Measurements from ENCODE around the gene ASPM.
"Not testable (repeated sequence)": the region's sequence is repeated elsewhere in the genome, so short reads cannot be mapped to it uniquely, and the experiment has no call there.

Gene ASPM

DNA sequence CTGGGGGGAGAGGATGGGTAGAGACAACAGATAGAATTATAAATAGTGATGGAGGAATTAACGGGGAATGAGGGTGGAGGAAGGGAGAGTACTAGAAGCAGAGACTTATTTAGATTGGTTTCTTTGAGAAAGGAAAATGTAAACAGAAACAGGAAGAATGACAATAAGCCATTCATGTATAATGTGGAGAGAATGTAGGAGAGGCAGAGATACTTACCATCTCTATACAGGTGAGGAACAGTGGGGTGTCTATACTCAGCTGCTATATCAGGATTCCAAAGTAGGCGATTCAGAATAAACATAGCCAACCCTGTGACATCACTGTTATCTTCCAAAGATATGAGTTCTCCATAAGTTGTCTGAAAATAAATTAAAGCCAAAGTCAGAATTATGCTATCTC, 16.8 kb downstream of the ASPM start:
- no peak overlapping the region for H3K27ac Mint-ChIP-seq
- H3K27me3 Mint-ChIP-seq (ENCODE audit: low read depth): no peaks in the 10 kb centered on the region
- H3K4me3 Mint-ChIP-seq: no peak overlapping the region
- peaks cover 32% of the 10 kb centered on the region for H3K36me3 Mint-ChIP-seq (ENCODE audit: low read depth)
- no peaks in the 10 kb centered on the region for H3K9me3 Mint-ChIP-seq
- H3K4me1 Mint-ChIP-seq (ENCODE audit: low read depth): peaks cover 11% of the 10 kb centered on the region

DNA sequence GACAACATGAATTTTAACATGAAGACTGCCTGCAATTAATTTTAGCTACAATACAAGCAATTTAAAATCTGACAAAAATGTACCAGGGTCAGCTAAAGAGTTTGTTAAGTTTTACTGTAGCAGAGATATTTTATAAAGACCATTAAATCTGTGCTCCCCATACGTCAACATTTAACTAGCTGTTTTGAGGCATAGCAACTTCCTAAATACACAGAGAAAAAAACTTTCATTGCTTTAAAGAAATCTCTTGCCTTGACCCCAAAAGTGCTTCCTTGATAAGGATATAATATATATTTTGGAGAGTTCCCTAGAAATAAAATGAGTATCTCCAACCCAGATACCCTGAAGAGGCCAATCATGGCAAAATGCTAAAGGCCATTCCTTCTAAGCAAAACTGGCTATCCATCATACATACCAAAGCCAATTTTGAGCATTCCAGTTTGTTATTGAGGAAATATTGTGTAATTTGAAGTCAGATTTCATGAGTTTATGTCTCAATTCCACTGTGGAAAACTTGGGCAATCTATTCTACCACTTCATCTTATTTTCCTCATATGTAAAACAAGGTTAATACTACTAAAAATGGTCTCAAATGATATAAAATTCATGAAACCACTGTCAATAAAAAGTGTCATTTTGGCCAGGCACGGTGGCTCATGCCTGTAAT, 19.1 kb downstream of the ASPM start:
- peaks cover 29% of the 10 kb centered on the region for H3K36me3 Mint-ChIP-seq (ENCODE audit: low read depth)
- no peaks in the 10 kb centered on the region for H3K27me3 Mint-ChIP-seq (ENCODE audit: low read depth)
- H3K4me3 Mint-ChIP-seq: no peak overlapping the region
- H3K4me1 Mint-ChIP-seq (ENCODE audit: low read depth): peaks cover 6% of the 10 kb centered on the region
- H3K9me3 Mint-ChIP-seq: no peaks in the 10 kb centered on the region
- no peak overlapping the region for H3K27ac Mint-ChIP-seq

DNA sequence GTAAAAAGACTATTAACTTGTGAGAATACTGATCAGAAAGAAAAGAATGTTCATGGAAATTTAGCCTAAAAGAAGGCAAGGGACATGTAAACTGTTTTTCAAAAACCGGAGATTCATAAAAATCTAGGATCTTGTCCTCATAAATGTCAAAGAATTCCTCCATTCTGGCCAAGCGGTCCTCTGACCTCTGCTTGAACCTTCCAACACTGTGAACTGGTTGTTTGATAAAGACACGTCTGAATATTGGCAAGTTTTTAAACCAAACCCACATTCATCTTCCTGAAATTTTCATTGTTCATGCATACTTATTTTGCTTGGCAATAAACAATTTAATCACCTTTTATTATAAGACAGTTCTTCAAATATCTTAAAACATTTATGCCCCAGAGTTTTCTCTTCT, 19.8 kb downstream of the ASPM start:
- Mint-ChIP-seq H3K4me1 (ENCODE audit: low read depth) (peaks cover 6% of the 10 kb centered on the region), H3K27ac (no peak overlapping the region), H3K27me3 (ENCODE audit: low read depth) (no peaks in the 10 kb centered on the region), H3K9me3 (no peaks in the 10 kb centered on the region), H3K36me3 (ENCODE audit: low read depth) (peaks cover 34% of the 10 kb centered on the region), H3K4me3 (no peak overlapping the region)

DNA sequence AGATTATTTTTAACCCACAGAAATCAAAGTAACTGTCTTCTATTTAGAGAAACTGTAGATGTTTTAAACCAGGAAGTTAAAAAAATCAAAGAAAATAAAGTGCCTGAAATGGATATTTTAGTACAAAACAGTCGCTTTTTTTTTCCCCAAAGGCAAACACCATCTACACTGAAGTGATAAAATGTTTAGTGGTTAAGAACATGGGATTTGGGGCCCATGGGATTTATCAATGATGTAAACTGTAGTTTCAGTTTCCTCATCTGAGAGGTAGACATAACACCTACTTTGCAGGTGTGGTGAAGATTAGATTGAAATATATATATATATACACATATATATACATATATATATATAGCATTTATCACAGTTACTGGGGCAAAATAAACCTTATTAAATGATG, 22.1 kb downstream of the ASPM start:
- Mint-ChIP-seq H3K27ac (no peak overlapping the region), H3K27me3 (ENCODE audit: low read depth) (no peaks in the 10 kb centered on the region), H3K4me3 (no peak overlapping the region), H3K9me3 (no peaks in the 10 kb centered on the region), H3K4me1 (ENCODE audit: low read depth) (peaks cover 1% of the 10 kb centered on the region), H3K36me3 (ENCODE audit: low read depth) (peaks cover 36% of the 10 kb centered on the region)

DNA sequence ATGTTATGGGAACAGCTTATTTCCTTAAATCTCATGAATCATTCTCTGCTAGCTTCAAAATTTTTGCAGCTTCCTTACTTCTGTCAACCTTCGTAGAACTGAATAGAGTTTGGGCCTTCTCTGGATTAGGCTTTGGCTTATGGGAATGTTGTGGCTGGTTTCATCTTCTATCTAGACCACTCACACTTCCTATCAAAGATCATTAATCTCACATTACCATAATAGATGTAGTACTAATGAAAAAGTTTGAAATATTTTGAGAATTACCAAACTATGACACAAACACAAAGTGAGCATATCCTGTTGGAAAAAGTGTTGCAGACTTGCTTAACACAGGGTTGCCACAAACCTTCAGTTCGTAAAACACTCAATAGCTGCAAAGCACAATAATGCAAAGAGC, 30.3 kb downstream of the ASPM start:
- Mint-ChIP-seq H3K9me3 (no peaks in the 10 kb centered on the region), H3K27me3 (ENCODE audit: low read depth) (no peaks in the 10 kb centered on the region), H3K4me3 (no peak overlapping the region), H3K36me3 (ENCODE audit: low read depth) (peaks cover 44% of the 10 kb centered on the region), H3K27ac (no peak overlapping the region), H3K4me1 (ENCODE audit: low read depth) (no peaks in the 10 kb centered on the region)

DNA sequence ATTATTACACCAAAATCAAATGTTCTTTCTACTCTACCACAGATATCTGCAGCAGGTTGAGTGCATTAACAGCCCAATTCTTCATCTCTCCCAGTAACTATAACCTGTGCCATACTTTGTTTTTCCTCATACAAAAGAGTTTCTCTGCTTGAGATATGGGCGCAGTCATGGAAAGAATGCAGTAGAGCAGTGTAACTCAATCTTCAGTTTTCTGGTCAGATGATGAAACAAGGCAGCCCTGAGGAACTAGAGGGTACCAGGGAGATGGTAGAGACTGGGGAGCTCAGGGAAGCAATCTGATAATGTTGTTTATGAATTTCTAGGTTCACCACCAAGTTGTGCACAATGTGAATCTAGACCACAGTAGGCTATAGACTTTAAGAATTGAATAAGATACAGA, 39.6 kb downstream of the ASPM start:
- H3K27me3 Mint-ChIP-seq (ENCODE audit: low read depth): no peaks in the 10 kb centered on the region
- H3K9me3 Mint-ChIP-seq: no peaks in the 10 kb centered on the region
- H3K4me3 Mint-ChIP-seq: no peak overlapping the region
- H3K36me3 Mint-ChIP-seq (ENCODE audit: low read depth): peaks cover 49% of the 10 kb centered on the region
- peaks cover 20% of the 10 kb centered on the region for H3K4me1 Mint-ChIP-seq (ENCODE audit: low read depth)
- no peak overlapping the region for H3K27ac Mint-ChIP-seq

DNA sequence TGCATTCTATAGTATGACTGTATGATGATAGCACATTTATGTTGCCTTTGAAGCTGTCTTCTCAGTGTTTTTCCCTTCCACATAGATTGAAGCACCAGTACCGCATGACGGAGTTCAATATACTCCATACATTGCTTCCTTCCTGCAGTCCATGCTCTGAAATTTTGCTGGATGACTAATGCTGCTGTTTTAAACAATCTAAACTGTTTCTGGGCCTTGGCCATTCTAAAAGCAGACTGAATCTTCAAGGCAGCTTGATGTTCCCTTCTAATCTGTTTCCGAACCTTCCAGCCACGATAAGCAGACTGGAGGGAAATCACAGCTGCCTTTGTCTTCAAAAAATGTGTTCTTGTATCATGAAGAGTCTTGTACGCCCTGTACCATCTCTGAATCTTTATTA, 43.2 kb downstream of the ASPM start:
- no peak overlapping the region for H3K27ac Mint-ChIP-seq
- no peak overlapping the region for H3K4me3 Mint-ChIP-seq
- H3K9me3 Mint-ChIP-seq: no peaks in the 10 kb centered on the region
- H3K4me1 Mint-ChIP-seq (ENCODE audit: low read depth): peaks cover 34% of the 10 kb centered on the region
- no peaks in the 10 kb centered on the region for H3K27me3 Mint-ChIP-seq (ENCODE audit: low read depth)
- H3K36me3 Mint-ChIP-seq (ENCODE audit: low read depth): peaks cover 57% of the 10 kb centered on the region

DNA sequence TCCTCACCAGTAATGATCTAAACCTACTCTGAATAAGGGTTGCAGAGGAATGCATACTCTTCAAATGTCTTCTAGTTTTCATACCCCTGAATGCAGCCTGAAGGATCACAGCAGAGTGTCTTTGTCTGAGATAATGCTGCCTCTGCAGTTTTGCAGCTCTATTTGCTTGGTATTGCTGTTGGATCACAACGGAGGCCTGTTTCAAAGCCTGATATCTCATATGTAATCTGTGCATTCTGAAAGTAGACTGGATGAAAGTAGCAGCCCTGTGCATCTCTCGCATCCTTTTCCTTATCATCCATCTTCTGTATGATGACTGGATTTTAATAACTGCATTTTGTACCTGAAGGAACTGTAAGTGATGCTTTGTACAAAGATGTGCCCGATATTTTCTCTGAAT, 44.5 kb downstream of the ASPM start:
- Mint-ChIP-seq H3K27me3 (ENCODE audit: low read depth) (no peaks in the 10 kb centered on the region), H3K4me3 (no peak overlapping the region), H3K36me3 (ENCODE audit: low read depth) (peaks cover 49% of the 10 kb centered on the region), H3K4me1 (ENCODE audit: low read depth) (peaks cover 31% of the 10 kb centered on the region), H3K27ac (no peak overlapping the region), H3K9me3 (no peaks in the 10 kb centered on the region)

DNA sequence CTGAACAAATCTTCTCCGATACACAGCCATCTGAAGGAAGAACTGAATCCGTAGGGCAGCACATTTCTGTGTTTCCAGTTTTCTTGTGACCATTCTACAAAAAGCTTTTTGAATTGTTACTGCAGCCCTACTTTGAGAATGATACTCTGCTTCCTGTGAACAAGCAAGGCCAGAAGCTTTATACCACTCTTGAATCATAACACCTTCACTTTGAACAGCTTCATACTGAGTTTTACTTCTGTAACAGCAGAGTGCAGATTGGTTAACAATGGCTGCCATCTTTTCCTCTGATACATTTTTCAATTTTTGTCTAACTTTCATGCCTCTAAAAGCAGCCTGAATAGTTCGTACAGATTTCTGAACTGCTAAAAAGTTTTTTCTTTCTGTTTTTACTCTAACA, 45.8 kb downstream of the ASPM start:
- Mint-ChIP-seq H3K36me3 (ENCODE audit: low read depth) (peaks cover 49% of the 10 kb centered on the region), H3K9me3 (no peaks in the 10 kb centered on the region), H3K4me3 (no peak overlapping the region), H3K4me1 (ENCODE audit: low read depth) (peaks cover 31% of the 10 kb centered on the region), H3K27ac (no peak overlapping the region), H3K27me3 (ENCODE audit: low read depth) (no peaks in the 10 kb centered on the region)

DNA sequence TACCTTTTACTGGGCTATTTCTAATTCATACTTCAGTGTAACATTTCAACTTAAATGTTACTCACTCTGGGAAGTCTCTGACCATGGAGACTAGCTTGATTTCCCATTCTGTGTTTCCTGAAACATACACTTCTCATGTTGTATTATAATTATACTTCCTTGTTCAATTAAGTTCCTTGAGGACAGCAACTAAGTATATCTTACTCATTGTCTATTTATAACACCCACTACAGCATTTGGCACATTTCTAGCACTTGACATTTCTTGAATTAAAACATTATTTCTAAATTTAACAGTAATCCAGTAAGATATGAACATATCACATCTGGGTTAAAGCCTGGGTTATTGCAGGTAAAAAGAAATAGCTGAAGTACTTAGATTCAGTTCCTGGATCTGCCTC, 47.0 kb downstream of the ASPM start:
- Mint-ChIP-seq H3K4me3 (no peak overlapping the region), H3K4me1 (ENCODE audit: low read depth) (peaks cover 33% of the 10 kb centered on the region), H3K36me3 (ENCODE audit: low read depth) (peaks cover 47% of the 10 kb centered on the region), H3K9me3 (no peaks in the 10 kb centered on the region), H3K27me3 (ENCODE audit: low read depth) (no peaks in the 10 kb centered on the region), H3K27ac (no peak overlapping the region)

DNA sequence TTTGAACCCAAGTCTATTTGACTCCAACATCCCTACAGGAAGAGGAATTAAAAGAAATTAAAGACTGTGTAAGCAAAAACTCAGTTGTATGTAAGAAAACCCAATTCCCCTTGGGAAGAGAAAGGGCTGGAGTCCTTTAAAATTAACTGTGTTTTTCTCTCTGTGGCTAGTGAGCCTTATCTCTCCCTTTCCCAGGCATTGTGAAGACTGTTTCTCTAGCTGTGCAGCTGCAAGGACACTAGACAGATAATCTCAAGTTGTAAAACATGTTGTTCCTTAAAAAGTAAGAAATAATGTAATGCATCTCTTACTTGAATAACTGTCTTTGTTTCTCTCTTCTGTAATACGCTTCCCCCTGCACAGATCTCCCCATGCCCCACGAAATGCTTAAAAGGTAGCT, 49.5 kb downstream of the ASPM start:
- H3K27me3 Mint-ChIP-seq (ENCODE audit: low read depth); H3K9me3 Mint-ChIP-seq; H3K27ac Mint-ChIP-seq; H3K4me3 Mint-ChIP-seq: not testable (repeated sequence)
- Mint-ChIP-seq H3K36me3 (ENCODE audit: low read depth) (peaks cover 41% of the 10 kb centered on the region), H3K4me1 (ENCODE audit: low read depth) (peaks cover 25% of the 10 kb centered on the region)

DNA sequence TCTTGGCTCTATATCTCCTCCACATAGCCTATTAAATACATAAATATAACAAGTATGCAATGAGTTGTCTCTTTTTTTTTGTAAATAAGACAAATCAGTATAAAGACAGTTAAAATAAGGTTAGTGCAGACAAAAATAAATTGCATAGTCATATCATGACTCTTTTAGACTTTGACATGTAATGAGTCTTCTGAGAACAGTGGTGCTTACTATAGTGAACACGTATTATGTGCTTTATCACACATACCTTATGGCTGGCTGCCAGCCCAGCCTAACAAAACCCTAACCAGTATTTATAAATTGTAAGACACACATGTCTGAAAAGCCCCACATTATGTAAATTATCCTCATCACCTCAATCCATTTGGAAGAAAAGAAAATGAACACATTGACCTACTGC, 50.3 kb downstream of the ASPM start:
- Mint-ChIP-seq H3K4me3 (no peak overlapping the region), H3K36me3 (ENCODE audit: low read depth) (peaks cover 37% of the 10 kb centered on the region)

DNA sequence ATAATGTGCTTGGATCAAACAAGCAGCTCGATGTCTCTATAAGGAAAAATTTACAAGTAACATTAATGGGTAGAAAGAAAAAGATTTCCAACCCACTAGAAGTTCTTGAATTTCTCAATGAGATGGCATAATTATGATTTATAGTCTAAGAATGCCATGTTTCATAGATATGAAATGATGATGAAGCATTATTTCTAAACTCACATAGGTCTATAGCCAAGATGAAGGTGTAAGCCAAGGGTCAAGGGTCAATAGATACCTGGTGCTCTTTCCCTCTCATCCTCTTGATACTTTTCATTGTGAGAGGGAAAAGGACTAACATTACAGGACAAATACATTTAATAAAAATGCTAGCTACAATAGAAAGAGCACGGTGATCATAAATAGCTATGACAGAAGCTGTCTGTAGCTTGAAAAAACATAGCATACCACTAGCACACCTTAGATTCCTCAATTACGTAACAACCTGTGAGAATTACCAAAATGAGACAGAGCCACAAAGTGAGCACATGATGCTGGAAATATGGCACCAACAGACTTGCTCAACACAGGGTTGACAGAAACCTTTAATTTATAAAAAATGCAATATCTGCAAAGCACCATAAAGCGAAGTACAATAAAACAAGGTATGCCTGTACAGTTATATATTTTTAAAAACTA, 53.1 kb downstream of the ASPM start:
- Mint-ChIP-seq H3K9me3 (no peaks in the 10 kb centered on the region), H3K4me1 (ENCODE audit: low read depth) (peaks cover 12% of the 10 kb centered on the region), H3K27me3 (ENCODE audit: low read depth) (no peaks in the 10 kb centered on the region), H3K4me3 (no peak overlapping the region), H3K36me3 (ENCODE audit: low read depth) (peaks cover 38% of the 10 kb centered on the region), H3K27ac (no peak overlapping the region)

More for the DNA sequence above, 50.3 kb downstream of the ASPM start:
- peaks cover 18% of the 10 kb centered on the region for H3K4me1 Mint-ChIP-seq (ENCODE audit: low read depth)
- H3K9me3 Mint-ChIP-seq: no peaks in the 10 kb centered on the region
- H3K27me3 Mint-ChIP-seq (ENCODE audit: low read depth): no peaks in the 10 kb centered on the region
- no peak overlapping the region for H3K27ac Mint-ChIP-seq

DNA sequence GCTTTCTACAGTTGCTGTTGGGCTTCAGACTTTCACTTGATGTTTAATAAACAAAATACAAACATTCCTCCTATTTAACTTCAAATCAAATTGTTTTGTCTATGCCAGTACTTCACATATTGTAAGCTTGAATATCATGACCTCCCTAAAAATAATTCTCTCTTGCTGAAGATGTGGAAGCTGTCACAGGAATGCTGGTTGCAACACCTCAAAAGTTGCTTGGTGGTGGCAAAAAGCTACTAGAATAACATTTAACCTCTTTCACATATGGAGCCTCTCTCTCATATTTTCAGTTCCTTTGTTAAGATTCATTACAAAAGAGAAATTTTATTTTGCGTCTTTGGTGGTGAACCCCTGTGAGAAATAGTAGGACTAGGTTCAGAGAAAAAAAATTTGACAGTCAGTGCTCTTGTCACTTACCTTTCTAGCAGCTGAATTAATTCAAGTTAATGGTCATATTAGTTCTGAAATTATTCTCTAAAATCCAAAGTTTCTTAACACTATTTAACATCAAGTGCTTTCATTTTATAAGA, 53.9 kb downstream of the ASPM start:
- Mint-ChIP-seq H3K4me1 (ENCODE audit: low read depth) (peaks cover 12% of the 10 kb centered on the region), H3K9me3 (no peaks in the 10 kb centered on the region), H3K27me3 (ENCODE audit: low read depth) (no peaks in the 10 kb centered on the region), H3K4me3 (no peak overlapping the region), H3K27ac (no peak overlapping the region), H3K36me3 (ENCODE audit: low read depth) (peaks cover 43% of the 10 kb centered on the region)

DNA sequence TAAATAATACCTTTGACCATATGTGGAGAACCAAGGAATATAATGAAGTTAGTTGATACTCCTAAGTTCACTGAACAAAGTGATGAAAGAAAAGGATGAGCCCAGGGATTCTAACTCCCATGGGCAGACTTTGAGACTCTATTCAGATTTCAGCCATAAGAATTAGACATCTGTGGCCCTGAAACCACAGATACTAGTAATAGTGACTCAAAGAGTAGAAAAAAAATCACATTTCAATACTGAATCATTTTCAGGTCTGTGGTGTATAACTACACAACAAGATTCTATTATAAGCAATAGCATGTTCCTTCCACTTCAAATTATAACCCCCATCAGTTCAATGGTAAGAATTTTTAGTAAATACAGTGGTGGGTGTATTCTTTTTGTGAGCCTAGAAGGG, 63.0 kb downstream of the ASPM start:
- Mint-ChIP-seq H3K9me3 (peaks cover 29% of the 10 kb centered on the region), H3K4me1 (ENCODE audit: low read depth) (peaks cover under 1% of the 10 kb centered on the region), H3K27me3 (ENCODE audit: low read depth) (no peaks in the 10 kb centered on the region), H3K36me3 (ENCODE audit: low read depth) (peaks cover 61% of the 10 kb centered on the region), H3K27ac (no peak overlapping the region), H3K4me3 (no peak overlapping the region)

All from T-helper 1 cell treated with Interleukin-12 subunit alpha and Interleukin-12 subunit beta and Interleukin-4 antibody, amounts not matched to agents 30 μg/mL and 1 μg/mL, for 36 hours (primary cell).